HG02870 (cell line): ENCODE measurements around the gene PRSS12.
"Not testable (repeated sequence)": the region's sequence is repeated elsewhere in the genome, so short reads cannot be mapped to it uniquely, and the experiment has no call there.

ENCODE experiments used
- ATAC-seq: cut with Tn5 transposase; IDR thresholded peaks from one replicate; pipeline ENCODE4 v1.9.1; 2021; ENCODE audit warnings: mild to moderate bottlenecking, moderate library complexity; ENCODE audit not compliant: unreplicated experiment

PRSS12 gene

GRCh38 chr4:118352843-118353533 lies at the start of gene PRSS12:
PRSS12 (minus strand) TSS chr4:118353003; CDS start chr4:118352720, 283 bp downstream.
- ATAC-seq: peak; percentile 91

GRCh38 chr4:118400356-118400755 lies 47.6 kb upstream of the PRSS12 start:
- ATAC-seq: no peak

- ATAC-seq: not testable (repeated sequence)
These were observed 47.1 kb upstream of the PRSS12 start for GRCh38 chr4:118399883-118400282.

- ATAC-seq: peak; percentile 80
These were observed 45.7 kb upstream of the PRSS12 start for GRCh38 chr4:118398226-118399090.

- no peak for ATAC-seq
These were observed 44.8 kb upstream of the PRSS12 start for GRCh38 chr4:118397623-118397979.

- ATAC-seq: no peak
These were observed 44.2 kb upstream of the PRSS12 start for GRCh38 chr4:118396881-118397622.

- no peak for ATAC-seq
These were observed 42.3 kb upstream of the PRSS12 start for GRCh38 chr4:118395057-118395644.

GRCh38 chr4:118392509-118392908 lies 39.7 kb upstream of the PRSS12 start:
- not testable (repeated sequence) for ATAC-seq

GRCh38 chr4:118390121-118390520 lies 37.3 kb upstream of the PRSS12 start:
- no peak for ATAC-seq

- ATAC-seq: no peak
These were observed 36.9 kb upstream of the PRSS12 start for GRCh38 chr4:118389721-118390120.

GRCh38 chr4:118388606-118389005 lies 35.8 kb upstream of the PRSS12 start:
- no peak for ATAC-seq

- ATAC-seq: no peak
These were observed 29.1 kb upstream of the PRSS12 start for GRCh38 chr4:118381902-118382301.

- ATAC-seq: no peak
These were observed 20.9 kb upstream of the PRSS12 start for GRCh38 chr4:118373614-118374255.

GRCh38 chr4:118372251-118372650 lies 19.4 kb upstream of the PRSS12 start:
- ATAC-seq: no peak

GRCh38 chr4:118369231-118369630 lies 16.4 kb upstream of the PRSS12 start:
- ATAC-seq: no peak

GRCh38 chr4:118367872-118368271 lies 15.1 kb upstream of the PRSS12 start:
- no peak for ATAC-seq

- no peak for ATAC-seq
These were observed 14.6 kb upstream of the PRSS12 start for GRCh38 chr4:118367361-118367760.

GRCh38 chr4:118363166-118363565 lies 10.4 kb upstream of the PRSS12 start:
- no peak for ATAC-seq

- ATAC-seq: no peak
These were observed 8.4 kb upstream of the PRSS12 start for GRCh38 chr4:118361192-118361591.

GRCh38 chr4:118360106-118360505 lies 7.3 kb upstream of the PRSS12 start:
- no peak for ATAC-seq

- ATAC-seq: no peak
These were observed 4.8 kb upstream of the PRSS12 start for GRCh38 chr4:118357601-118358000.
